ENCODE data around the gene KCNA5. TPM values are rescaled to one million over a fixed set of nuclear protein-coding genes. Genes with fewer than 3 reads are reported as not detected.

The KCNA5 gene
- total RNA-seq, 1 experiment from 2014 or later, result not detected

DNA sequence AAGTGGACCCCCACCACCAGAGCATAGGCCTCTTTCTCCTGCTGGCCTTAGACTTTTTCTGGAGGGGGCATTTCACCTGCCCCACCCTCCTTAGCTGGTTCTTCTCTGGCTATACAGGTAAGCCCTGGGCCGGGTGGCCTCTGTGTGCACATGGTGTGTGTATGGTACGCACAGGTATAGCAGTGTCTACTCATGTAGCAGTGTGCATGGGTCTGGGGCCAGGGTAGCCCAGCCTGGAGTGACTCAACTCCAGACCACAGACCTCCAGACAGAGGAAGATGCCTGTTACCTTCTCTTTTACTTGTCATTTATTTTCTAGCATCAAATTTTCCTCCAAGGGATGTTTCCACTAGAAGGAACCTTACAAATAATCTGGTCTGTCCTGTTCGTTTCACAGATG is 6.9 kb downstream of the KCNA5 start:
- no peaks in the 10 kb centered on the region for H3F3A ChIP-seq (ENCODE audit: low read length, unreplicated experiment)
- H3K4me3 ChIP-seq (ENCODE audit: low read length), result no peak overlapping the region
- no peaks in the 10 kb centered on the region for H3K9me3 ChIP-seq (ENCODE audit: low read length)
- ChIA-PET CTCF (no interaction called here), POLR2A (ENCODE audit: unreplicated experiment) (no interaction called here)
- H3K9ac ChIP-seq (ENCODE audit: low read length), result no peak overlapping the region
- no TSS peak for BruUV-seq (replicated peaks)
- H2AFZ ChIP-seq (ENCODE audit: low read length), result no peak overlapping the region
- DNase-seq (no peak), ATAC-seq (no peak)
- intact Hi-C loops (cut with micrococcal nuclease), result no loop called here
- no peak overlapping the region for H3K27ac ChIP-seq (ENCODE audit: low read length)
- TF ChIP-seq EZH2 (IDR thresholded peaks at IDR 0.05; ENCODE audit: low read length, unreplicated experiment), result no peak
- TF ChIP-seq, protein P1, sequence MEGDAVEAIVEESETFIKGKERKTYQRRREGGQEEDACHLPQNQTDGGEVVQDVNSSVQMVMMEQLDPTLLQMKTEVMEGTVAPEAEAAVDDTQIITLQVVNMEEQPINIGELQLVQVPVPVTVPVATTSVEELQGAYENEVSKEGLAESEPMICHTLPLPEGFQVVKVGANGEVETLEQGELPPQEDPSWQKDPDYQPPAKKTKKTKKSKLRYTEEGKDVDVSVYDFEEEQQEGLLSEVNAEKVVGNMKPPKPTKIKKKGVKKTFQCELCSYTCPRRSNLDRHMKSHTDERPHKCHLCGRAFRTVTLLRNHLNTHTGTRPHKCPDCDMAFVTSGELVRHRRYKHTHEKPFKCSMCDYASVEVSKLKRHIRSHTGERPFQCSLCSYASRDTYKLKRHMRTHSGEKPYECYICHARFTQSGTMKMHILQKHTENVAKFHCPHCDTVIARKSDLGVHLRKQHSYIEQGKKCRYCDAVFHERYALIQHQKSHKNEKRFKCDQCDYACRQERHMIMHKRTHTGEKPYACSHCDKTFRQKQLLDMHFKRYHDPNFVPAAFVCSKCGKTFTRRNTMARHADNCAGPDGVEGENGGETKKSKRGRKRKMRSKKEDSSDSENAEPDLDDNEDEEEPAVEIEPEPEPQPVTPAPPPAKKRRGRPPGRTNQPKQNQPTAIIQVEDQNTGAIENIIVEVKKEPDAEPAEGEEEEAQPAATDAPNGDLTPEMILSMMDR (conservative IDR thresholded peaks at IDR 0.05; ENCODE audit: low read depth, low read length), result no peak
- TF ChIP-seq EZH2phosphoT487 (IDR thresholded peaks at IDR 0.05; ENCODE audit: borderline replicate concordance, low read length), result no peak
- no peaks in the 10 kb centered on the region for H3K79me2 ChIP-seq (ENCODE audit: low read length)
- no peaks in the 10 kb centered on the region for H3K4me1 ChIP-seq (ENCODE audit: insufficient read depth, low read length)
- no peaks in the 10 kb centered on the region for H4K20me1 ChIP-seq (ENCODE audit: low read length)
- H3K9me2 ChIP-seq (replicated peaks; ENCODE audit: low read length), result no peaks in the 10 kb centered on the region
- H3K27me3 ChIP-seq (ENCODE audit: low read length), result peaks cover 7% of the 10 kb centered on the region; the same call in 1 of the 2 replicates
- H3K4me2 ChIP-seq (ENCODE audit: low read length), result no peak overlapping the region
- H3K36me3 ChIP-seq (ENCODE audit: low read depth, low read length), result no peaks in the 10 kb centered on the region

DNA sequence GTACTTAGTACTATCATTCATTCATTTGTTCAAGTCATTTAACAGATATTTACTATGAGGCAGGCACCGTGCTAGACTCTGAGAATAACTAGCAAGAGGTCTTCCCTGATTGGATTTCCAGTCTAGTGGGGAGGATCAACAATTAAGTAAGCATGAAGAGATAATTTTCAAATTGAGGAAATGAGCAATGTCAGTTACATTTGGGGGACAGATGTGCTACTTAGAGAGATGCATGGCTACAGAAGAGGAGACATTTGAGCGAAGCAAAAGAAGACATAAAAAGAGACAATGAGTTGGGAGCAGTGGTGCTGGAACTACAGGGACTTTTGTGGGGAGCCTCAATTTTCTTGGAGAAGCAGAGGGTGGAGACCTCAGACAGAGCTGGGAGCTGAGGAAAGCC is 7.7 kb downstream of the KCNA5 start:
- Histone ChIP-seq H3K9me3 (ENCODE audit: low read length) (no peaks in the 10 kb centered on the region), H3K27me3 (ENCODE audit: low read length) (peaks cover 7% of the 10 kb centered on the region; the same call in 1 of the 2 replicates), H3K4me2 (ENCODE audit: low read length) (no peak overlapping the region), H3K27ac (ENCODE audit: low read length) (no peak overlapping the region), H3F3A (ENCODE audit: low read length, unreplicated experiment) (no peaks in the 10 kb centered on the region), H3K79me2 (ENCODE audit: low read length) (no peaks in the 10 kb centered on the region), H3K4me3 (ENCODE audit: low read length) (no peak overlapping the region), H3K9ac (ENCODE audit: low read length) (no peak overlapping the region), H2AFZ (ENCODE audit: low read length) (no peak overlapping the region), H3K36me3 (ENCODE audit: low read depth, low read length) (no peaks in the 10 kb centered on the region), H3K4me1 (ENCODE audit: insufficient read depth, low read length) (no peaks in the 10 kb centered on the region), H4K20me1 (ENCODE audit: low read length) (no peaks in the 10 kb centered on the region), H3K9me2 (replicated peaks; ENCODE audit: low read length) (no peaks in the 10 kb centered on the region)
- intact Hi-C loops (cut with micrococcal nuclease), result no loop called here
- CTCF ChIA-PET, result no interaction called here
- POLR2A ChIA-PET (ENCODE audit: unreplicated experiment), result no interaction called here
- BruUV-seq (replicated peaks), result no TSS peak
- TF ChIP-seq EZH2 (IDR thresholded peaks at IDR 0.05; ENCODE audit: low read length, unreplicated experiment), result no peak
- TF ChIP-seq, protein P1 (conservative IDR thresholded peaks at IDR 0.05; ENCODE audit: low read depth, low read length), result no peak
- no peak for TF ChIP-seq EZH2phosphoT487 (IDR thresholded peaks at IDR 0.05; ENCODE audit: borderline replicate concordance, low read length)
- DNase-seq, result no peak
- ATAC-seq, result no peak

DNA sequence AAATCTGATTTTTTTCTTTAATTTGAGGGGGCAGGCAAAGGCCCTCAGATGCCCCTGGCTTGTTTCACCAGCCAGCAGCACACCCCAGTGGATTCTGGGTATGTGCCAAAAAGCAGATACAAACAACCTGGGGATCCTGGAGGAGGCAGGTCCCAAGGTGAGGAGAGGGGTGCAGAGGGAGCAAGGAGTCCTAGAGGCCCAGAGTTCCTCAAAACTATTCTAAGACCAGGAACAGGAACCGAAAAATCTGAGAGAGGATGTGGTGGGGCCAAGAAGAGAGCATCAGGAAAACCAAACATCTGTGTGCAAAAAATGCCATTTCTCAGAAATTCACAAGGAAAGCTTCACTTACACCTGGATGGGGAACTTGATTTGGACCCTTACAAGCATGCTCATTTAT is 8.2 kb downstream of the KCNA5 start:
- Histone ChIP-seq H2AFZ (ENCODE audit: low read length) (no peak overlapping the region), H3K9ac (ENCODE audit: low read length) (no peak overlapping the region), H3K9me3 (ENCODE audit: low read length) (no peaks in the 10 kb centered on the region), H3K4me1 (ENCODE audit: insufficient read depth, low read length) (no peaks in the 10 kb centered on the region), H3K4me2 (ENCODE audit: low read length) (no peak overlapping the region), H3K9me2 (replicated peaks; ENCODE audit: low read length) (no peaks in the 10 kb centered on the region), H3K79me2 (ENCODE audit: low read length) (no peaks in the 10 kb centered on the region), H3K27ac (ENCODE audit: low read length) (no peak overlapping the region), H4K20me1 (ENCODE audit: low read length) (no peaks in the 10 kb centered on the region), H3K27me3 (ENCODE audit: low read length) (peaks cover 7% of the 10 kb centered on the region; the same call in 1 of the 2 replicates), H3K36me3 (ENCODE audit: low read depth, low read length) (no peaks in the 10 kb centered on the region), H3K4me3 (ENCODE audit: low read length) (no peak overlapping the region), H3F3A (ENCODE audit: low read length, unreplicated experiment) (no peaks in the 10 kb centered on the region)
- TF ChIP-seq, protein P1 (conservative IDR thresholded peaks at IDR 0.05; ENCODE audit: low read depth, low read length), result no peak
- TF ChIP-seq EZH2phosphoT487 (IDR thresholded peaks at IDR 0.05; ENCODE audit: borderline replicate concordance, low read length) (no peak), EZH2 (IDR thresholded peaks at IDR 0.05; ENCODE audit: low read length, unreplicated experiment) (no peak)
- CTCF ChIA-PET, result no interaction called here
- DNase-seq, result no peak
- POLR2A ChIA-PET (ENCODE audit: unreplicated experiment), result no interaction called here
- BruUV-seq (replicated peaks), result no TSS peak
- intact Hi-C loops (cut with micrococcal nuclease), result no loop called here
- ATAC-seq, result no peak
